Pancreas (tissue), 10 donors: ENCODE data around the gene LIMK2. TPM values are rescaled to one million over a fixed set of nuclear protein-coding genes. Genes with fewer than 3 reads are reported as not detected.
"Not testable (repeated sequence)": the region's sequence is repeated elsewhere in the genome, so short reads cannot be mapped to it uniquely, and the experiment has no call there.

Experiments used
- ATAC-seq, 4 donors: fragments of 200-7000 bp; cut with Tn5 transposase; one replicate each; pipeline versions ENCODE4 v1.8.0 to v1.9.1; 2020; ENCODE audit warnings: mild to moderate bottlenecking in 4 of 4, moderate library complexity in 4 of 4
- DNase-seq, 6 donors: peaks; one replicate each; pipeline ENCODE4 v3.0.0-alpha.2; 2020
- FAIRE-seq: peaks from 2 replicates; lab custom pipeline; 2012; peaks lifted over from hg19 to GRCh38; lab: Jason Lieb, UNC
- H3K27ac ChIP-seq, 4 donors: fragments of 200-600 bp; sonication (generic); 1 replicate in 3 of 4; 2 replicates in 1 of 4; pipeline versions ENCODE4 v1.5.0 to v1.8.0; 2020
- H3K27me3 ChIP-seq, 4 donors: fragments of 200-600 bp; one replicate each; pipeline ENCODE4 v1.8.0; 2021
- H3K36me3 ChIP-seq, 3 donors: fragments of 200-600 bp; sonication (generic) in 1 of 3; one replicate each; pipeline versions ENCODE4 v1.5.0 to v1.8.0; 2020 to 2021
- H3K4me1 ChIP-seq, 3 donors: fragments of 200-600 bp; one replicate each; pipeline ENCODE4 v1.8.0; 2021
- H3K4me3 ChIP-seq, 4 donors: fragments of 200-600 bp; sonication (generic) in 2 of 4; one replicate each; pipeline versions ENCODE4 v1.5.0 to v1.8.0; 2020 to 2021
- H3K9me3 ChIP-seq, 4 donors: fragments of 200-600 bp; one replicate each; pipeline ENCODE4 v1.8.0; 2021
- CTCF ChIP-seq, 4 donors: fragments of 200-600 bp; sonication (generic) in 3 of 4; IDR thresholded peaks; one replicate each; pipeline versions ENCODE4 v1.5.0 to v1.8.0; 2021; ENCODE audit warnings: antibody characterized with exemption in 4 of 4
- WGBS, 2 donors: extraction: QIAGEN DNeasy Blood & Tissue Kit; methylation state at CpG; one replicate each; pipeline ENCODE4 v1.1.7; 2013; 5-methylcytosine and 5-hydroxymethylcytosine counted together
- intact Hi-C, 3 donors: fragments of 100-400 bp; cut with DNase I; formaldehyde crosslinking; loops; one replicate each; pipeline versions ENCODE4 v1.11.1 to v1.14.2; 2022
- polyA plus RNA-seq, 2 donors: library from polyadenylated mRNA; stranded (reverse); fragments of 200-250 nt; gene quantifications; one replicate each; pipeline ENCODE4 v1.2.3, GENCODE V29; 2013
- total RNA-seq, 6 donors: library from RNA; stranded (reverse); fragmentation: NEBNext Ultra II Directional in 4 of 6; extraction: Animal tissue kit (Norgen Biotek cat#: 25700) in 4 of 6; gene quantifications; one replicate each; pipeline versions ENCODE4 v1.2.1 to v1.2.4, GENCODE V29; 2021 to 2023
- donor health status: healthy with polysubstance abuse.
- donor health status: DM: no; HTN: no; CAD: no; lungs with moderate emphysema.
- donor health status: DM: no; HTN: no; CAD: no.
- donor health status: control.
- donor health status: control.
- donor health status: Bipolar disorder and iron deficiency.
- donor health status: DM: yes; HTN: yes; CAD: no.
- donor health status: DM: no; HTN: no; CAD: no.
- donor health status: DM: no; HTN: no; CAD: no.
- donor health status: DM: yes; HTN: yes; CAD: no.

Gene LIMK2
- total and polyA plus RNA-seq, 8 donors: 20.5 to 34.9 (median 25.1) TPM

DNA sequence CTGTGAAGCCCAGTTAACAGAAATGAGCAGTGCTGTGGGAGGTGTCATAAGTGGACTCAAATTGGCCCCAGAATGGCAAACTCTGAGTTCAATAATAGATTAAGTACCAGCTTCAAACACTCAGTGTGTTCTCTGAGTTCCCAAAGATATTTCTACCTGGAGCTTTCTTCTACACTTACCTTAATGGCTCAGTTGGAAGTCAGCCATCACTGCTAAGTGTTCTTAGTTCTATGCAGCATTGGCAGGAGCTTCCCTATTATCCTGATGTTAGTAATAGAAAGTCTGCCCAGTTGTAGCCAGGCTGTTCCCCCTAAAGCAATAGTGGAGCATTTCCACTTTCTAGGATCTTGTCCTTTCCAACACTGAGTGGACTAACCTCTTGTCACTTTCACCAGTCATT, 89.9 kb downstream of the LIMK2 start:
- FAIRE-seq: no peak
- no peak overlapping the region for H3K27ac ChIP-seq
- intact Hi-C loops: no loop called here
- no peaks in the 10 kb centered on the region for H3K27me3 ChIP-seq
- no peaks in the 10 kb centered on the region for H3K4me1 ChIP-seq
- no peaks in the 10 kb centered on the region for H3K36me3 ChIP-seq
- no peak for TF ChIP-seq CTCF (IDR thresholded peaks at IDR 0.05)
- no peak for DNase-seq
- no peak overlapping the region for H3K4me3 ChIP-seq
- ATAC-seq: peak in 2 of 4 donors; percentile 15 to 22
- H3K9me3 ChIP-seq: no peaks in the 10 kb centered on the region

DNA sequence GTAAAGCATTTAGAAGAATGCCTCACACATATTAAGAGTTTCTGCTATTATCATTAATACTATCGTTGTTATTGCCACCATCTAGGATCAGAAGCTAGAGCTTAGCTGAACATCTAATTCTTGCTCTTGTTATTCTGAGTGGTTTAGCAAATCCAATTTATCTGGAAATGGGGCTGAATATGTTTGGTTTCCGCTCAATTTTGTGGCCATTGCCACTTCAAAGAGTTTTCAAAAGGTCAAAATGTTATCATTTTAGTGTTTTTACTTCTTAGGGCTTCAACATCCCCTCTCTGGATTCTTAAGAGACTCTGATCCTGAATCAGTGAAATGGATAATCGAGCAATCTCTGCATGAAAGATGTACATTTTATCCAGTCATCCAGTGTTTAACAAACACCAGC, 90.4 kb downstream of the LIMK2 start:
- WGBS, 2 donors: 76 to 88% methylated on average over 3 of the region's 3 CpGs
- Histone ChIP-seq H3K36me3 (no peaks in the 10 kb centered on the region), H3K27me3 (no peaks in the 10 kb centered on the region), H3K4me3 (no peak overlapping the region), H3K27ac (no peak overlapping the region), H3K4me1 (no peaks in the 10 kb centered on the region), H3K9me3 (no peaks in the 10 kb centered on the region)
- FAIRE-seq (no peak), DNase-seq (no peak), ATAC-seq (no peak)
- TF ChIP-seq CTCF (IDR thresholded peaks at IDR 0.05): no peak
- intact Hi-C loops: no loop called here

DNA sequence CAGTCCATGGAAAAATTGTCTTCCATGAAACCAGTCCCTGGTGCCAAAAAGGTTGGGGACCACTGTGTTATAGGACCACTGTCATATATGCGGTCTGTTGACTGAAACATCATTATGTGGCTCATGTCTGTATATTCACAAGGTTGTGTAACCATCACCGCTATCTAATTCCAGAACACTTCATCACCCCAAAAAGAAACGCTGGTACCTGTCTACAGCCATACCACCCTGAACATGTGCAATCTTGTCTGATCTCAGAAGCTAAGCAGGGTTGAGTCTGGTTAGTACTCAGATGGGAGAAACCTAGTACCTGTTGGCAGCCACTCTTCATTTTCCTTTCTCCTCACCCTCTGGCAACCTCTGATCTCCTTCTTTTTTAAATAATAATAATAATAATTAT, 93.1 kb downstream of the LIMK2 start:
- 85 to 89% methylated on average over 3 of the region's 3 CpGs for WGBS, 2 donors
- Histone ChIP-seq H3K27ac (no peak overlapping the region), H3K27me3 (no peaks in the 10 kb centered on the region), H3K4me1 (no peaks in the 10 kb centered on the region), H3K4me3 (no peak overlapping the region), H3K36me3 (no peaks in the 10 kb centered on the region), H3K9me3 (no peaks in the 10 kb centered on the region)
- no peak for DNase-seq
- no peak for ATAC-seq
- TF ChIP-seq CTCF (IDR thresholded peaks at IDR 0.05): no peak
- intact Hi-C loops: no loop called here
- no peak for FAIRE-seq

DNA sequence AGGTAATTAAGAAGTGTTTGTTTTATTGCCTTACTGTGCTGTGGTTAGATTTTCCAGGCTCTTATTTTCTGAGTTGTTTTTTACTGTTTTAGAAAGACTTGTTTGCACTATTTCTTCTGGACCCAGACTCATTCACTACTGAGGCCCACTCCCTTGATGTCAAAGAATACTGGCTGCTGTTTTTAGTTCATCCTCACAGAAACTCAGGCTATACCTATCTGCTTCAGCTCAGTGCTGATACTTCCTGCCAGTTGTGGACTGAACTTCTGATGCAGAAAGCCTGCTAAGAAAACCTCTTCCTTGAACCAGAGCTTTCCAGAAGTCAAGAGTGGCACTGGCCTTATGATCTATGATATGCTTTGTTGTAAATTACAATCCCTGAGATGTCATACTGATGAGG, 96.1 kb downstream of the LIMK2 start:
- Histone ChIP-seq H3K4me3 (no peak overlapping the region), H3K9me3 (no peaks in the 10 kb centered on the region), H3K4me1 (no peaks in the 10 kb centered on the region), H3K27ac (no peak overlapping the region), H3K27me3 (no peaks in the 10 kb centered on the region), H3K36me3 (no peaks in the 10 kb centered on the region)
- TF ChIP-seq CTCF (IDR thresholded peaks at IDR 0.05): no peak
- FAIRE-seq: no peak
- intact Hi-C loops: no loop called here
- no peak for ATAC-seq
- no peak for DNase-seq

DNA sequence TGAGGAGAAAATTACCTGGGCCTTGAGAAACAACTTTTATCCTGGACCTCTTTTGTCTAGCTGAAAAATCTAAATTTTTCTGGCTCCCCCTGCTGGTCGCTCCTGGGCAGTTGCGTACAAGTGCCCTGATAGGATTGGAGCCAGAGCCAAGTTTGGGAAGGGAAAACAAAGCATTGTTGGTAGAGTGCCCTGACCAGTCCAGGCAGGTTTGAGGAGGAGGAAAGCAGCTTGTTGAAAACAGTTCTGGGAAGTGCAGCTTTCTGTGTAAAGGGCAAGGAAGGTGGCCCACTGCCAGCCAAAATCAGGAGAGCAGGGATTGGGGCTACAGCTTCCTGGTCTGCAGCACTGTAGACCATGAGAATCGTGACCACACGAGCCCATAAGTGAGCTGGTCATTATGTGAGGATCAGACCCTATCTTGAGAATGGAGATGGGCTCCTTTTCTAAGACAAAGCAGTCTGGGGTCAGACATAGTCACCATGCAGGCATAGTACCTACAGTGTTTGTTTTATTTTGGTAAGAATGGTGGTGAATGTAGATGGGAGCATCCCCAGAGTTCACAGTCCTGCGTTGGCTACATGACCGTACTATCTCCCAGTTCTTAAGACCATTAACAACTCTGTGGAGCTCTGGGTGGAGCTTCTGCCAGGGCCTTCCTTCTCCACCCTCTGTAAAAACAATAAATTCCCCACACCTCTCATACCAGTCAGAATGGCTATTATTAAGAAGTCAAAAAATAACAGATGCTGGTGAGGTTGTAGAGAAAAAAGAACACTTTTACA, 101.5 kb downstream of the LIMK2 start:
- intact Hi-C loops: no loop called here
- ATAC-seq (peak; percentile 98 to 100 (median 99)), FAIRE-seq (peak; percentile 29), DNase-seq (peak; percentile 84 to 92 (median 90))
- H3K9me3 ChIP-seq: no peaks in the 10 kb centered on the region
- H3K27me3 ChIP-seq: no peaks in the 10 kb centered on the region
- WGBS, 2 donors: 26 to 29% methylated on average over 6 of the region's 6 CpGs
- no peak overlapping the region for H3K4me3 ChIP-seq
- H3K27ac ChIP-seq: peak overlapping the region; percentile 30 to 95 (median 84)
- no peaks in the 10 kb centered on the region for H3K36me3 ChIP-seq
- peak; percentile 83 to 93 (median 85) for TF ChIP-seq CTCF (IDR thresholded peaks at IDR 0.05)
- peaks cover 5 to 6% (median 5%) of the 10 kb centered on the region in 3 donors for H3K4me1 ChIP-seq

DNA sequence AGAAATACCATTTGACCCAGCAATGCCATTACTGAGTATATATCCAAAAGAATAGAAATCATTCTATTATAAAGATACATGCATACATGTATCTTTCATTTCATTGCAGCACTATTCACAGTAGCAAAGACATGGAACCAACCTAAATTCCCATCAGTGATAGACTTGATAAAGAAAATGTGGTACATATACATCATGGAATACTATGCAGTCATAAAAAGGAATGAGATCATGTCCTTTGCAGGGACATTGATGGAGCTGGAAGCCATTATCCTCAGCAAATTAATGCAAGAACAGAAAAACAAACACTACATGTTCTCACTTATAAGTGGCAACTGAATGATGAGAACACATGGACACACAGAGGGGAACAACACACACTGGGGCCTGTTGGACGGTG, 102.1 kb downstream of the LIMK2 start:
- intact Hi-C loops, DNase-seq, H3K4me1 ChIP-seq, H3K27me3 ChIP-seq, FAIRE-seq, H3K36me3 ChIP-seq, H3K4me3 ChIP-seq, ATAC-seq, H3K9me3 ChIP-seq: not testable (repeated sequence)
- 96 to 100% methylated on average over 1 of the region's 1 CpG for WGBS, 2 donors
- H3K27ac ChIP-seq: peak overlapping the region in 3 of 4 donors; percentile 77 to 95 (median 91)
